ENCODE measurements around the gene AKAP6.

AKAP6 gene

GRCh38 chr14:32417956-32418552 is 89.0 kb downstream of the AKAP6 start:
- Histone ChIP-seq H3K4me1 (ENCODE audit: control insufficient read depth, low read depth, low read length) (peaks cover 4% of the 10 kb centered on the region), H3K27ac (ENCODE audit: low read length) (no peak overlapping the region), H3K27me3 (ENCODE audit: control insufficient read depth, insufficient read depth, low read length) (no peaks in the 10 kb centered on the region), H3K36me3 (ENCODE audit: control insufficient read depth, low read depth, low read length) (no peaks in the 10 kb centered on the region), H3K9ac (ENCODE audit: low read length) (no peak overlapping the region), H3K4me3 (ENCODE audit: low read length) (no peak overlapping the region), H3K9me3 (ENCODE audit: control insufficient read depth, low read depth, low read length) (peaks cover 11% of the 10 kb centered on the region)

GRCh38 chr14:32419429-32419828 is 90.3 kb downstream of the AKAP6 start:
- H3K27ac ChIP-seq (ENCODE audit: low read length): no peak overlapping the region
- no peak overlapping the region for H3K4me3 ChIP-seq (ENCODE audit: low read length)
- H3K36me3 ChIP-seq (ENCODE audit: control insufficient read depth, low read depth, low read length): no peaks in the 10 kb centered on the region
- H3K9me3 ChIP-seq (ENCODE audit: control insufficient read depth, low read depth, low read length): peaks cover 11% of the 10 kb centered on the region
- no peak overlapping the region for H3K9ac ChIP-seq (ENCODE audit: low read length)
- H3K4me1 ChIP-seq (ENCODE audit: control insufficient read depth, low read depth, low read length): peaks cover 4% of the 10 kb centered on the region
- no peaks in the 10 kb centered on the region for H3K27me3 ChIP-seq (ENCODE audit: control insufficient read depth, insufficient read depth, low read length)

- Histone ChIP-seq H3K9ac (ENCODE audit: low read length) (no peak overlapping the region), H3K4me3 (ENCODE audit: low read length) (no peak overlapping the region), H3K4me1 (ENCODE audit: control insufficient read depth, low read depth, low read length) (peaks cover 5% of the 10 kb centered on the region), H3K27me3 (ENCODE audit: control insufficient read depth, insufficient read depth, low read length) (no peaks in the 10 kb centered on the region), H3K9me3 (ENCODE audit: control insufficient read depth, low read depth, low read length) (peaks cover 11% of the 10 kb centered on the region), H3K27ac (ENCODE audit: low read length) (no peak overlapping the region), H3K36me3 (ENCODE audit: control insufficient read depth, low read depth, low read length) (no peaks in the 10 kb centered on the region)
These were observed 92.7 kb downstream of the AKAP6 start for GRCh38 chr14:32421781-32422180.

GRCh38 chr14:32422440-32422839 is 93.3 kb downstream of the AKAP6 start:
- no peaks in the 10 kb centered on the region for H3K27me3 ChIP-seq (ENCODE audit: control insufficient read depth, insufficient read depth, low read length)
- no peak overlapping the region for H3K9ac ChIP-seq (ENCODE audit: low read length)
- no peaks in the 10 kb centered on the region for H3K36me3 ChIP-seq (ENCODE audit: control insufficient read depth, low read depth, low read length)
- H3K4me1 ChIP-seq (ENCODE audit: control insufficient read depth, low read depth, low read length): peaks cover 11% of the 10 kb centered on the region
- no peak overlapping the region for H3K4me3 ChIP-seq (ENCODE audit: low read length)
- peaks cover 11% of the 10 kb centered on the region for H3K9me3 ChIP-seq (ENCODE audit: control insufficient read depth, low read depth, low read length)
- H3K27ac ChIP-seq (ENCODE audit: low read length): no peak overlapping the region

- H3K27ac ChIP-seq (ENCODE audit: low read length): no peak overlapping the region
- H3K4me3 ChIP-seq (ENCODE audit: low read length): no peak overlapping the region
- H3K4me1 ChIP-seq (ENCODE audit: control insufficient read depth, low read depth, low read length): peaks cover 18% of the 10 kb centered on the region
- peaks cover 11% of the 10 kb centered on the region for H3K9me3 ChIP-seq (ENCODE audit: control insufficient read depth, low read depth, low read length)
- no peaks in the 10 kb centered on the region for H3K27me3 ChIP-seq (ENCODE audit: control insufficient read depth, insufficient read depth, low read length)
- no peak overlapping the region for H3K9ac ChIP-seq (ENCODE audit: low read length)
- no peaks in the 10 kb centered on the region for H3K36me3 ChIP-seq (ENCODE audit: control insufficient read depth, low read depth, low read length)
These were observed 96.9 kb downstream of the AKAP6 start for GRCh38 chr14:32426028-32426427.

DNA sequence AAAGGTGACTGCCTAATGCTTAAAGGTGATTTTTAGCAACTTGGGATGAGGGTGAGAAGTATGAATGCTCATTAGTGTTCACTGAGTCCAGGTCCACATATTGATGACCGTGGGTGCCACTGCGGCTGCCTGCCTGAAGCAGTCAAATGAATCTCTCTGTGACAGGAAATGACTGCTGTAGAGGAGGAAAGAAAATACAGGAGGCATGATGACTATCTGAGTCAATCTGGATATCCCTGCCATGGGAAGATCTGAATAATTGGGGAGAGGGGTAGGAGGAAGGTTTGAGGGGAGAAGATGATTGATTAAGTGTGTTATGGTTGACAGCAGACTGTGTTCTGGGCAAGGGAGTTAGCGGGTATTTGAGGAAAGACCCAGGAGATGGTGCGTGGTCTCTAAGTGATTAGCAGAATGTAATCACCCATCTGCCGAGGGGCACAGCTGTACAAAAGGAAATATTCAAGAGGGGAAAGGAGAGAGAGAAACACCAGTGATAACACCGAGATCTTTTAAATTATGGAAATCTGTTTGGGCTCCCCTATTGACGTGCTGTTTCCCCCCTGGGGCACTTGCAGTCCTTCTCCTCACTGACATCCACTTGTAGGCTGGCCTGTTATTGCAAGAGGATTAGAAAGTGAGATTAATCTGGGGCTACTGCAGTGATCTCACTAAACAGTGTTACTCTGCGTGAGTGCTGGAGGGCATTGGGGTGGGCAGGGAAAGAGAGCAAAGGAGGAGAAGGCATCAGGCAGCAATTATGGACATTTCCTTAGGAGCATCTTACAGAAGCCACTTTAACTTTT is 97.7 kb downstream of the AKAP6 start:
- Histone ChIP-seq H3K4me3 (ENCODE audit: low read length) (no peak overlapping the region), H3K27me3 (ENCODE audit: control insufficient read depth, insufficient read depth, low read length) (no peaks in the 10 kb centered on the region), H3K9ac (ENCODE audit: low read length) (no peak overlapping the region), H3K36me3 (ENCODE audit: control insufficient read depth, low read depth, low read length) (no peaks in the 10 kb centered on the region), H3K4me1 (ENCODE audit: control insufficient read depth, low read depth, low read length) (peaks cover 18% of the 10 kb centered on the region), H3K27ac (ENCODE audit: low read length) (no peak overlapping the region), H3K9me3 (ENCODE audit: control insufficient read depth, low read depth, low read length) (peaks cover 7% of the 10 kb centered on the region)

DNA sequence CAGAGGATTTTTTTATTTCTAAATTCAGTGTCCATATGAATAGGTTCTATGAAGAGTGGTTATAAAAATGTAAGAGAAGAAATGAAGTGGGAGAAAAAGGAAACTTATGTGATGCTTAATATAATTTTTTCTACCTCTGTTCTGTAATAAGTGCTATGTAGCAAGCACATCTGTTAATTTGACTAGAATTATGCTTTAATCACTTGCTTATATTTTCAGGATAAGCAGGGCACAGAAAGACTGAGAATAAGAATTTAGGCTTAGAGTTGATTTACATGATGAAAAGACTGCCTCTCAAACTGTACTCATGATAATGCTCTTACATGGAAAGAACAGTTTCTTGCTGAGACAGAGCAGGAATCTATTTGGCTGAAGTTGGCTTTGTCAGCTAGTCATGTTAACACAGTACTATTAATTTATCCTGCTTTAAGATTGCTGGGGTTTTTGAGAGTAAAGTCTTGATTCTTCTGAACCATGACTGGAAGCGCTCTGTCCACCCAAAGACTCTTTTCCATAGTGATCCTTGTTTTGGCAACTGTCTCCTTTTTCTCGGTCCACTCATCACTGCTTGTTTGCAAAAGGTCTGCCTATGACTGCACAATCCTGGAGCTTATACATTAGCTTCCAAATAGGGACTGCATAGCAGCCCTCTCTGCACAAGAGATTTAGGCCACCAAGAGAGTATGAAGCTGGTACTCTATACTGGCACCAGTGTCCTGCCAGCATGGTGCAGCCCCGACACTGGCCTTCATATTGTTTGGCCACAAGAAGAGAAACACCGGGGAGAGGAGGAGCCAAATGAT is 98.8 kb downstream of the AKAP6 start:
- Histone ChIP-seq H3K4me1 (ENCODE audit: control insufficient read depth, low read depth, low read length) (peaks cover 18% of the 10 kb centered on the region), H3K36me3 (ENCODE audit: control insufficient read depth, low read depth, low read length) (no peaks in the 10 kb centered on the region), H3K9ac (ENCODE audit: low read length) (no peak overlapping the region), H3K27ac (ENCODE audit: low read length) (no peak overlapping the region), H3K9me3 (ENCODE audit: control insufficient read depth, low read depth, low read length) (no peaks in the 10 kb centered on the region), H3K4me3 (ENCODE audit: low read length) (no peak overlapping the region), H3K27me3 (ENCODE audit: control insufficient read depth, insufficient read depth, low read length) (no peaks in the 10 kb centered on the region)

DNA sequence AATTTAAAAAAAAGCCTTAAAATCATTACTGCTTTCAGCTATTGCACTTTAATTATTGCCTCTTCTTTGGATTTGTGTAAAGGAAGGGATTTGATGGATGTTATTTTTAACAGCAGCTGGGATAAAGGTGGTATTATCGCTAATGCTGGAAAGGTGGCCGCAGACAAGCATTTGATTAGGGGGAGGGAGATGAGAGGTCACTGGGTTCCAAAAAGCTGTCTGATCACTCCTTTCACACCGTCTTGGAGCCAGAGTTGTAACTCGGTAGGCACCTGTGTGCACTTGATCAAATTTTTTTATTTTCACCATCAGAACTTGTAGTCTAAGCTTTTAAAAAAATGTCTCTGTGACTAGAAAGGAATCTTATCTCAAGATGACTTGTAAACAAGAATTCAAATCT is 99.8 kb downstream of the AKAP6 start:
- Histone ChIP-seq H3K36me3 (ENCODE audit: control insufficient read depth, low read depth, low read length) (no peaks in the 10 kb centered on the region), H3K4me3 (ENCODE audit: low read length) (no peak overlapping the region), H3K9me3 (ENCODE audit: control insufficient read depth, low read depth, low read length) (no peaks in the 10 kb centered on the region), H3K27me3 (ENCODE audit: control insufficient read depth, insufficient read depth, low read length) (no peaks in the 10 kb centered on the region), H3K9ac (ENCODE audit: low read length) (no peak overlapping the region), H3K4me1 (ENCODE audit: control insufficient read depth, low read depth, low read length) (peaks cover 18% of the 10 kb centered on the region), H3K27ac (ENCODE audit: low read length) (no peak overlapping the region)

GRCh38 chr14:32430326-32430725 is 101.2 kb downstream of the AKAP6 start:
- no peaks in the 10 kb centered on the region for H3K9me3 ChIP-seq (ENCODE audit: control insufficient read depth, low read depth, low read length)
- H3K27me3 ChIP-seq (ENCODE audit: control insufficient read depth, insufficient read depth, low read length): no peaks in the 10 kb centered on the region
- no peaks in the 10 kb centered on the region for H3K36me3 ChIP-seq (ENCODE audit: control insufficient read depth, low read depth, low read length)
- no peak overlapping the region for H3K27ac ChIP-seq (ENCODE audit: low read length)
- no peak overlapping the region for H3K4me3 ChIP-seq (ENCODE audit: low read length)
- H3K4me1 ChIP-seq (ENCODE audit: control insufficient read depth, low read depth, low read length): peaks cover 18% of the 10 kb centered on the region
- no peak overlapping the region for H3K9ac ChIP-seq (ENCODE audit: low read length)

DNA sequence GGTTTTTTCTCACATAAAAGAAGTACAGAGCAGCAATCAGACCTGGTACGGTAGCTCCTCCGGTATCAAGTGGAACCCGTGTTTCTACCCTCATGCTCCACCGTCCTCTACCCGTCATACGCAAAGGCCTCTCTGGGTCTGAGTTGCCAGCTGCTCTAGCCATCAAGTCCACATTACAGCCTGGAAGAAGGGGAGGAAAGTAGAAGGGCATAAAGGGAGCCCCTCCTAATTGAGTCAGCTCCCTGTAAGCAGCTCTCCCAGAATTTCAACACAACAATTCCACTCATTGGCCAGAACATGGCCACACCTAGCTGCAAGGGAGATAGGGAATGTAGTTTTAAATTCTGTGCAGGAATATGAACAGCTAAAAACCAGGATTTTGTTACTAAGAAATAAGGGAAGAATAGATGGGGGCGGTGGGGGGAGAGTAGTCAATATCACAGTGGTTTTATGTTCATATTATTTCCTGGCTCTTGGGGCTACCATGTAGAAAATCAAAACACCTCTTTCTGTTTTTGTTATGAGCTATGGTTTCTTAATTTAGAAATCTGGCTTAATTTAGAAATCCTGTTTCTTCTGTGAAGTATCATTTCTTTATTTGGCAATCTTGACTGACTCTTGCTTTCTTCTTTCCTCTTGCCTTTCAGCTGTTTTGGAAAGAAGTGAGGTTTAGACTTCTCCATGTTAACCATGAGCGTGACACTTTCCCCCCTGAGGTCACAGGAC is 103.9 kb downstream of the AKAP6 start:
- H3K9ac ChIP-seq (ENCODE audit: low read length): no peak overlapping the region
- H3K36me3 ChIP-seq (ENCODE audit: control insufficient read depth, low read depth, low read length): no peaks in the 10 kb centered on the region
- H3K9me3 ChIP-seq (ENCODE audit: control insufficient read depth, low read depth, low read length): no peaks in the 10 kb centered on the region
- no peak overlapping the region for H3K4me3 ChIP-seq (ENCODE audit: low read length)
- peaks cover 6% of the 10 kb centered on the region for H3K4me1 ChIP-seq (ENCODE audit: control insufficient read depth, low read depth, low read length)
- H3K27ac ChIP-seq (ENCODE audit: low read length): no peak overlapping the region
- no peaks in the 10 kb centered on the region for H3K27me3 ChIP-seq (ENCODE audit: control insufficient read depth, insufficient read depth, low read length)

DNA sequence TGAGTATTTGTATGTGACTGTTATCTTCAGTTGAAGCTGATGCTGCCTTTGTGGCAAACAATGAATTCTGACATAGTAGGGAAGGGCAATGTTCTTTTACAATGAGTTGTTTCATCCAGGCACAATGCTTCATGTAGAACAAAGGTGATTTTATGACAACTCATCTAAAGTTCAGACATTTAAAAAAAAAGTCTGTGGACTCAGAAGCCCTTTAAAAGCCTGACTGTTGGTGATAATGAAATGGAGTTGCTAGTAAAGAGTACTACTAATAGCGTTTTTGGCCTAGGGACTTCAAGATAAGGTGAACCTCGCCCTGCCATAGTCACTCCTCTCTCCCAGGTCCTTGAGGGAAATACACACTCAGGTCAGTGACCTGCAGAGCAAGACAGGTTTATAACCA is 105.1 kb downstream of the AKAP6 start:
- Histone ChIP-seq H3K27ac (ENCODE audit: low read length) (no peak overlapping the region), H3K36me3 (ENCODE audit: control insufficient read depth, low read depth, low read length) (no peaks in the 10 kb centered on the region), H3K4me3 (ENCODE audit: low read length) (no peak overlapping the region), H3K9ac (ENCODE audit: low read length) (no peak overlapping the region), H3K4me1 (ENCODE audit: control insufficient read depth, low read depth, low read length) (no peaks in the 10 kb centered on the region), H3K27me3 (ENCODE audit: control insufficient read depth, insufficient read depth, low read length) (no peaks in the 10 kb centered on the region), H3K9me3 (ENCODE audit: control insufficient read depth, low read depth, low read length) (no peaks in the 10 kb centered on the region)

Data from iPS-18a (cell line).